ENCODE data around the gene CMSS1.

- TF ChIP-seq, protein P1, sequence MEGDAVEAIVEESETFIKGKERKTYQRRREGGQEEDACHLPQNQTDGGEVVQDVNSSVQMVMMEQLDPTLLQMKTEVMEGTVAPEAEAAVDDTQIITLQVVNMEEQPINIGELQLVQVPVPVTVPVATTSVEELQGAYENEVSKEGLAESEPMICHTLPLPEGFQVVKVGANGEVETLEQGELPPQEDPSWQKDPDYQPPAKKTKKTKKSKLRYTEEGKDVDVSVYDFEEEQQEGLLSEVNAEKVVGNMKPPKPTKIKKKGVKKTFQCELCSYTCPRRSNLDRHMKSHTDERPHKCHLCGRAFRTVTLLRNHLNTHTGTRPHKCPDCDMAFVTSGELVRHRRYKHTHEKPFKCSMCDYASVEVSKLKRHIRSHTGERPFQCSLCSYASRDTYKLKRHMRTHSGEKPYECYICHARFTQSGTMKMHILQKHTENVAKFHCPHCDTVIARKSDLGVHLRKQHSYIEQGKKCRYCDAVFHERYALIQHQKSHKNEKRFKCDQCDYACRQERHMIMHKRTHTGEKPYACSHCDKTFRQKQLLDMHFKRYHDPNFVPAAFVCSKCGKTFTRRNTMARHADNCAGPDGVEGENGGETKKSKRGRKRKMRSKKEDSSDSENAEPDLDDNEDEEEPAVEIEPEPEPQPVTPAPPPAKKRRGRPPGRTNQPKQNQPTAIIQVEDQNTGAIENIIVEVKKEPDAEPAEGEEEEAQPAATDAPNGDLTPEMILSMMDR (IDR thresholded peaks at IDR 0.05) = no peak
- TF ChIP-seq POLR2AphosphoS5 (IDR thresholded peaks at IDR 0.05; ENCODE audit: low read depth, low read length) = no peak
Observed at GRCh38 chr3:99941211-99941610, 123.5 kb downstream of the CMSS1 start.
